Hematopoietic multipotent progenitor cell (in vitro differentiated cells): Measurements from ENCODE around the gene GPT2. TPM values are rescaled to one million over a fixed set of nuclear protein-coding genes. Genes with fewer than 3 reads are reported as not detected.
"Not testable (repeated sequence)": the region's sequence is repeated elsewhere in the genome, so short reads cannot be mapped to it uniquely, and the experiment has no call there.

Source experiments
- DNase-seq, 3 donors: peaks; one replicate each; pipeline ENCODE4 v3.0.0-alpha.2; 2011 to 2015; ENCODE audit warnings: low read depth in 2 of 3, low spot score in 2 of 3
- total RNA-seq: library from RNA; depleted of rRNA; stranded (reverse); fragments of >200 nt; gene quantifications from one replicate; pipeline ENCODE4 v1.2.3, GENCODE V29; 2012

Gene GPT2
- total RNA-seq, 1 donor, result 8.3 TPM

- no peak for DNase-seq
Measured at GRCh38 chr16:46859719-46860152, 24.4 kb upstream of the GPT2 start.

DNA sequence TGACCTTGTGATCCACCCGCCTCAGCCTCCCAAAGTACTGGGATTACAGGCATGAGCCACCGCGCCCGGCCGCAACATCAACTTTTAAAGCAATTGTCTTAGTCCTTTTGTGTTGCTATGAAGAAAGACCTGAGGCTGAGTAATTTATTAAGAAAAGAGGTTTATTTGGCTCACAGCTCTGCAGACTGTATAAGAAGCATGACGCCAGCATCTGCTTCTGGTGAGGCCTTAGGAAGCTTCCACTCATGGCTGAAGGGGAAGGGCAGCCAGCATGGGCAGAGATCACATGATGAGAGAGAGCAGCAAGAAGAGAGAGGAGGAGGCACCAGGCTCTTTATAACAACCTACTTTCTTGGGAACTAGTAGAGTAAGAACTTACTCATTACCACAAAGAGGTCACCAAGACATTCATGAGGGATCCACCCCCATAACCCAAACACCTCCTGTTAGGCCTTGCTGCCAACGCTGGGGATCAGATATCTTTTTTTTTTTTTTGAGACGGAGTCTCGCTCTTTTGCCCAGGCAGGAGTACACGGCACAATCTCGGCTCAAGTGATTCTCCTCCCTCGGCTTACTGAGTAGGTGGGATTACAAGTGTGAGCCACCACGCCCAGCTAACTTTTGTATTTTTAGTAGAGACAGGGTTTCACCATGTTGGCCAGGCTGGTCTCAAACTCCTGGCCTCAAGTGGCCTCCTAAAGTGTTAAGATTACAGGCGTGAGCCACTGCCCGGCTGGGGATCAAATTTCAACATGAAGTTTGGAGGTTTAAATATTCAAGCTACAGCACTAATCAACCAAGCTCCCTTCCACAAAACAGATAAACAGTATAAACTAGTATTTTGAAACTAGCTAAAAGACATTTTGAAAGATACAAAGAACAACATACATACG lies 21.4 kb upstream of the GPT2 start:
- DNase-seq, result no peak

GRCh38 chr16:46866286-46866685 lies 17.9 kb upstream of the GPT2 start:
- DNase-seq, result no peak

GRCh38 chr16:46867486-46867885 lies 16.7 kb upstream of the GPT2 start:
- DNase-seq, result not testable (repeated sequence)

GRCh38 chr16:46868891-46869290 lies 15.3 kb upstream of the GPT2 start:
- not testable (repeated sequence) for DNase-seq

DNA sequence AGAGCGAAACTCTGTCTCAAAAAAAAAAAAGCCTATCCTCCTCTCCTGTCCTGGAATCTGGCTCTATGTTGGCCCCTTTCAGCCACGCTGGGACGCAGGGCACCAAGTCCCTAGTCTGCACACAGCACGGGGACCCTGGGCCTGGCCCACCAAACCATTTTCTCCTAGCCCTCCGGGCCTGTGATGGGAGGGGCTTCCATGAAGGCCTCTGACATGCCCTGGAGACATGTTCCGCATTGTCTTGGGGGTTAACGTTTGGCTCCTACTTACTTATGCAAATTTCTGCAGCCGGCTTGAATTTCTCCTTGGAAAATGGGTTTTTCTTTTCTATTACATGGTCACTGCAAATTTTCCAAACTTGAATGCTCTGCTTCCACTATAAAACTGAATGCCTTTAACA lies 12.6 kb upstream of the GPT2 start:
- DNase-seq, result no peak

- DNase-seq, result no peak
Measured at GRCh38 chr16:46873201-46873600, 11.0 kb upstream of the GPT2 start.

DNA sequence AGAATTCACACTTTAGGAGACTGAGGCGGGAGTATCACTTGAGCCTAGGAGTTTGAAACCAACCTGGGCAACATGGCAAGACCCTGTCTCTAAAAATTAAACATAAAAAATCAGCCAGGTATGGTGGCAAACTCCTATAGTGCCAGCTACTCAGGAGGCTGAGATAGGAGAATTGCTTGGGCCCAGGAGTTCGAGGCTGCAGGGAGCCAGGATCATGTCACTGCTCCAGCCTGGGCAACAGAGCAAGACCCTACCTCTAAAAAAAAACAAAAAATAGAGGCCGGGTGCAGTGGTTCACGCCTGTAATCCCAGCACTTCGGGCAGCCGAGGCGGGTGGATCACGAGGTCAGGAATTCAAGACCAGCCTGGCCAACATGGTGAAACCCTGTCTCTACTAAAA lies 8.9 kb upstream of the GPT2 start:
- no peak for DNase-seq

- no peak for DNase-seq
Measured at GRCh38 chr16:46882304-46882939, 1.7 kb upstream of the GPT2 start.

GRCh38 chr16:46882940-46883307 lies 1.2 kb upstream of the GPT2 start:
- no peak for DNase-seq

- DNase-seq, result no peak
Measured at GRCh38 chr16:46883353-46883689, 841 bp upstream of the GPT2 start.

DNA sequence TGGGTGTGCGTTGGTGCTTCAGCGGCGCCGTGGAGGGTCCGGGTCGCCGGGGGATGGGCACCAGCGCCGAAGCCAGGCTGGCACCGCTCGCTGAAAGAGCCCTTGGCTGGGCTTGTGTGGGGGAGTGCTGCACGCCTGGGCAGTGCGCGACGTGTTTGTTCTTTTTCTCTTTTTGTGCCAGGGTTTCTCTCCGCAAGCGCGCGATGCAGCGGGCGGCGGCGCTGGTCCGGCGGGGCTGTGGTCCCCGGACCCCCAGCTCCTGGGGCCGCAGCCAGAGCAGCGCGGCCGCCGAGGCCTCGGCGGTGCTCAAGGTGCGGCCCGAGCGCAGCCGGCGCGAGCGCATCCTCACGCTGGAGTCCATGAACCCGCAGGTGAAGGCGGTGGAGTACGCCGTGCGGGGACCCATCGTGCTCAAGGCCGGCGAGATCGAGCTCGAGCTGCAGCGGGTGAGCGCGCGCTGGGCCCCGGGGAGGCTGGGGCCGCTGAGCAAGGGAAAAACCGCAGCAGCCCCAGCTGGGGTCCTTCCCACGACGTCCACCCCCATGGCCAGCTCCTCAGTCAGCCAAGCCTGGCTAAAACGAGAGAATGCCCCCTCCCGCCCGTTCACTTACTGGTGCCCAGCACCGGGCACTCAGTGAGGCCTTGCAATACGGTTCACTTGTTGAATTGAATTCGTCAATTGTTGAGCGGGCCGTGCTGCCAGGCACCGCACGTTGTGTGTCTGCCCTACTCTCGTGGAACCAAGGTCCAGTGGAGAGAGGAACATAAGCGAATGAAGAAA lies 541 bp downstream of the GPT2 start:
- peak in 1 of 3 donors; percentile 4 for DNase-seq

DNA sequence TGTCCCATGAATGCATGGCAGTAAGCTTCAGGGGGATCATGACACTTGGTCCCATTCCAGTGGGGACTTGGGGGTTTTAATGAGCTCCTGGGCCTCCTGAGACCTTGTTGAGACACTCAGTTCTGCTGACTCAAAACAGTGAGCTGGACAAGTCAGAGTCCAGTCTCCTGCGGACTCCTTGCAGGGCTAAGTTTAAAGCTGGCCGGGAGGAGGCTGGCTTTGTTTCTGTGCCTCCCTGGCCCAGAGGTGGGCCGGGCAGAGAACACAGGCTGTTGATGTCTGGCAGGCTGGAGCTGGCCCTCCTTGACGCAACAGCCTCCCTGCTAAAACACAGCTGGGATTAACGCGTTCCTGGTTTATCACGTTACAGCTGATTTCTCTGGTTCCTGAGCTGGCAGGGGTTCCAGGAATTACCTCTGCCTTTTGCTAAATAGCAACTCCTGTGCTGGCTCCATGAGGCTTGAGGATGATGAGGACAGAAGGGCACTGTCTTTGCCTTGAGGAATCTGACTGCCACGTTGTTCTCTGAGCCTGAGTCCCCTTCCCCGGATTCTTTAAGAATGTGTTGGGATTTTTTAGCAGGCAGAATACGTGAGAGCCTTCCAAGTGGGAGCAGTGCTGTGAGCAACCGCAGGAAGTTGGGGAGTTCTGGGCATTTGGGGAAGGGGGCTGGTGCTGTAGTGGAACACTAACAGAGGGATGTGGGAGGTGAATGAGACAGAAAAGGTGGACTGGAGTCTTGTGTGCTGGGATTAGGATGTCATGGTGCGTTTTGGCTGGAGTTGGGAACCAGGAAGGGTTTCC lies 2.0 kb downstream of the GPT2 start:
- DNase-seq, result no peak

- no peak for DNase-seq
Measured at GRCh38 chr16:46886764-46887523, 2.8 kb downstream of the GPT2 start.

DNA sequence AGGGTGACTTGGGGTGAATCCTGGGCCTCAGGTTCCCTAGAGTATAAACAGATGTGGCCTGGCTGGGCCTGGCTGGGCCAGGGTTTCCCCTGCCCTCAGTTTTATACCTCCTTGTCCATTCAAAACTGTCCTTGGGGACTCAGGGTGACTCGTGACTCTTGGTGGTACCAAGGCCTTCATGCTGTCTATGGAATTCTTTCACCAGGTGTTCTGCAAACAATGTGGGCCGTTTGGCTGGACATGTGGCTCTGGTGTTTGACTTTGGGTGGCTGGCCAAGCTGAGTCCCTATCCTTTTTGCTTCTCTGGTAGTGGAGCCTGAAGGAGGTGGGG lies 3.3 kb downstream of the GPT2 start:
- DNase-seq, result no peak

DNA sequence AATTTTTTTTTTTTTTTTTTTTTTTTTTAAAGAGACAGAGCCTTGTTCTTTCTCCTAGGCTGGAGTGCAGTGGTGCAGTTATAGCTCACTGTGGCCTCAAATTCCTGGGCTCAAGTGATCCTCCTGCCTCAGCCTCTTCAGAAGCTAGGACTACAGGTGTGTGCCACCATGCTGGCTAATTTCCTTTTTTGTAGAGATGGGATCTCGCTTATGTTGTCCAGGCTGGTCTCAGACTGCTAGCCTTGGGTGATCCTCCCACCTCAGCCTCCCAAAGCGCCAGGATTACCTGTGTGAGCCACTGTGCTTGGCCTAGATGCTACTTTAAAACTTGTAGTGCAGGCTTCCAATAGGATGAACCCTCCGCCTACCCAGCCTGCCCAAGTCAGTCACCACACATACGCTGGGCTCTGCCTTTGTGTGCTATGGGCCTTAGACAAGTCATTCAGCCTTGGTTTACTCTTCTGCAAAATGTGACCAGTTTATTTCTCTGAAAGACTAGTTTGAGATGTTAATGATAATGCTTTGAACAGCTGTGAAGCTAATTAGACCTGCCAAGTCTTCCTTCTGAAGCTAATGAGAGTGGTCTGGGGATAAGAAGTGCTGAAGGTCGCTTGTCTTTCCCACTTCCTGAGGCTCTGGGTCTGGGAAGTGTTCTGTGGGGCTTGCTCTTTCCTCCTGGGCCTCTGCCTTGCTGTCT lies 5.2 kb downstream of the GPT2 start:
- no peak for DNase-seq

DNA sequence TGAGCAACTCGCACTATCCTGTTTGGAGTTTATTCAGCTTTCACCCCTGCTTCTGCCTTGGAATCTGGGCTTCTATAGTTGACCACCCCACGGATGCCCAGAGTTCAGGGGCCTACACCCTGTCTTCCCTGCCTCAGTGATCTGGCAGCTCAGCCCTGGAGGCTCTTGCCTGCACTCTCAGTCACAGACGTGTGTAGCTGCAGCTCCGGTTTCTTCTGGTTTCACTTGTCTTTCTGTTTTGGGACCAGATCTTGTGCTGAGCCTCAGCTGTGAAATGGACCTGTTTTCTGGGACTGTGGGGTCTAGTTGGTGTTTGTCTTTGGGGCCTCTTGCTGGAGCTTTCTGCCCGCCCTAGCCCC lies 5.8 kb downstream of the GPT2 start:
- no peak for DNase-seq

- DNase-seq, result no peak
Measured at GRCh38 chr16:46891910-46892309, 7.7 kb downstream of the GPT2 start.

GRCh38 chr16:46894036-46894672 lies 10.0 kb downstream of the GPT2 start:
- DNase-seq, result no peak
